Neural progenitor cell (in vitro differentiated cells): ENCODE data around the gene RERE.

Experiments used
- CTCF ChIP-seq: fragments of 200-600 bp; sonication (generic); IDR thresholded peaks from 2 replicates; pipeline ENCODE4 v1.5.1; 2017; ENCODE audit warnings: antibody characterized with exemption, mild to moderate bottlenecking
- EZH2phosphoT487 ChIP-seq: fragments of 200-600 bp; sonication (generic); IDR thresholded peaks from 2 replicates; pipeline ENCODE4 v1.6.1; 2017; ENCODE audit warnings: antibody characterized with exemption

- no peak for TF ChIP-seq CTCF
- no peak for TF ChIP-seq EZH2phosphoT487
Observed at GRCh38 chr1:8704866-8705506, 112.5 kb downstream of the RERE start.
